Adipocyte (in vitro differentiated cells): ENCODE measurements around the gene PCED1B.
"Not testable (repeated sequence)": the region's sequence is repeated elsewhere in the genome, so short reads cannot be mapped to it uniquely, and the experiment has no call there.

Experiments
- DNase-seq: peaks from one replicate; pipeline ENCODE4 v3.0.0-alpha.2; 2015; ENCODE audit warnings: low read depth
- H3K27me3 ChIP-seq: replicated peaks from 2 replicates; pipeline ENCODE4 v1.7.0; 2013; ENCODE audit warnings: mild to moderate bottlenecking, low read length, moderate library complexity; ENCODE audit not compliant: control insufficient read depth, insufficient read depth
- H3K36me3 ChIP-seq: 2 replicates; pipeline ENCODE4 v1.7.0; 2013; ENCODE audit warnings: low read length, mild to moderate bottlenecking, moderate library complexity; ENCODE audit not compliant: control insufficient read depth, insufficient read depth, severe bottlenecking
- H3K4me1 ChIP-seq: 2 replicates; pipeline ENCODE4 v1.7.0; 2013; ENCODE audit warnings: mild to moderate bottlenecking, low read length, moderate library complexity; ENCODE audit not compliant: control insufficient read depth, insufficient read depth
- H3K4me3 ChIP-seq: 2 replicates; pipeline ENCODE4 v1.7.0; 2013; ENCODE audit warnings: mild to moderate bottlenecking, low read length, moderate library complexity
- H3K9ac ChIP-seq: 2 replicates; pipeline ENCODE4 v1.7.0; 2013; ENCODE audit warnings: mild to moderate bottlenecking, low read length, moderate library complexity
- H3K9me3 ChIP-seq: 2 replicates; pipeline ENCODE4 v1.7.0; 2013; ENCODE audit warnings: mild to moderate bottlenecking, low read length, moderate library complexity; ENCODE audit not compliant: control insufficient read depth

The PCED1B gene

DNA sequence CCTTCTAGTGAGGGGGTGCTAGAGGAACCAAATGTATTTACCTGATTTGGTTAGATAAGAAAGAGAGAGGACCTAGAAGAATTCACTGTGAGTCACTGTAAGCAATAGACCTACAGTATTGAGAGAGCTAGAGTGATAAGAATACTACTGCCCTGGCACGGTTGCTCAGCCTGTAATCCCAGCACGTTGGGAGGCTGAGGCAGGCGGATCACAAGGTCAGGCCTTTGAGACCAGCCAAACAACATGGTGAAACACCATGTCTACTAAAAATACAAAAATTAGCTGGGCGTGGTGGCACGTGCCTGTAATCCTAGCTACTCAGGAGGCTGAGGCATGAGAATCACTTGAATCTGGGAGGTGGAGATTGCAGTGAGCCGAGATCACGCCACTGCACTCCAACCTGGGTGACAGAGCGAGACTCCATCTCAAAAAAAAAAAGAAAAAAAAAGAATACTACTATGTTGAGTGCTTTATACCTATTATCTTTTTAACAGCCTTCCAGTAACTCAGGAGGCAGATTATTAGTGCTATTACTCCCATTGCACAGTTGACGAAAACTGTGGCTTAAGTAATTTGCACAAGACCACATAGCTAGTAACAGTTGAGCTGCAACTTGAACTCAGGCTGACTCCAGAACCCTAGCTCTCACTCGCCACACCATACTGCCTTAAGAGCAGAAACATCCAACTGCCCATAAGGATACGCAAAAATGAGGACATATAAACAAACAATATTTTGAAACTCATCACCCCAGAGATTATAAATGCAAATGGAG lies 102.9 kb downstream of the PCED1B start:
- H3K4me3 ChIP-seq, H3K9ac ChIP-seq, H3K4me1 ChIP-seq, H3K9me3 ChIP-seq, H3K36me3 ChIP-seq, DNase-seq, H3K27me3 ChIP-seq: not testable (repeated sequence)

DNA sequence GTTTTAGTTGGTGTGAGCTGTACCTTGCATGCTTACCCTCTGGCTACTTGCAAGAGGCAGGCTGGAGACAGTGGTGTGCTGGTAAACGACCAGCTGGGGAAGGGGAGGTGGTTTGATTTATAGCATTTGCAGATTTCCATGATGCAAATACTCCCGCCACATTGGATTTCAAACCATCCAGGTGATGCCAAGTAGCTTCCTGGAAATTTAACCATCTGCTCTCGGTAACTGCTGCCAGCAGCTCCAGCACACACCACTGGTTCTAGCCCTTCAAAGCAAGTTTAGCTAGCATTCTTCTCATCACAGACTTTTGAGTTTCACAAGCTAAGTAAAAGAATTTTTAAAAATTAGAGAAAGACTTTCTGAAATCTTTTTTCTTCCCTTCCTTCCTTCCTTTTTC lies 104.8 kb downstream of the PCED1B start:
- Histone ChIP-seq H3K9me3 (no peaks in the 10 kb centered on the region), H3K4me3 (no peak overlapping the region), H3K4me1 (peaks cover 7% of the 10 kb centered on the region), H3K36me3 (no peaks in the 10 kb centered on the region), H3K9ac (no peak overlapping the region), H3K27me3 (no peaks in the 10 kb centered on the region)
- DNase-seq: no peak

DNA sequence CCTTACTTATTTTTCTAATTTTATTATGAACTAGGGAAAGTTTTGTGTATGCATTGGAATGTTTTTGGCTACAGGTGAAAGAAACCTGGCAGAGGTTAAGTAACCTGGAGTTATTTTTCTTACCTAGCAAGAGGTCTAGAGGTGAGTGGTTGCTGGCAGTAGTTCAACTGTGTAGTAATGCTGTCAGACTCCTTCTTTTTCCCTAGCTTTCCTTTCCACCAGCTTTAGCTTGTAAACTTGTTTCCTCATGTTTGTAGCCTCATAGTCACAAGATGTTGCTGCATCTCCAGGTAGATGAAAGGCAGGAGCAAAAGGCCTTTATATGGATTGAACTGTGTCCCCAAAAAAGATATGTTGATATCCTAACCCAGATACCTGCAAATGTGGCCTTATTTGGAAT lies 105.4 kb downstream of the PCED1B start:
- H3K36me3 ChIP-seq: no peaks in the 10 kb centered on the region
- no peak for DNase-seq
- H3K9me3 ChIP-seq: no peaks in the 10 kb centered on the region
- no peak overlapping the region for H3K9ac ChIP-seq
- no peak overlapping the region for H3K4me3 ChIP-seq
- peaks cover 12% of the 10 kb centered on the region for H3K4me1 ChIP-seq
- H3K27me3 ChIP-seq: no peaks in the 10 kb centered on the region

DNA sequence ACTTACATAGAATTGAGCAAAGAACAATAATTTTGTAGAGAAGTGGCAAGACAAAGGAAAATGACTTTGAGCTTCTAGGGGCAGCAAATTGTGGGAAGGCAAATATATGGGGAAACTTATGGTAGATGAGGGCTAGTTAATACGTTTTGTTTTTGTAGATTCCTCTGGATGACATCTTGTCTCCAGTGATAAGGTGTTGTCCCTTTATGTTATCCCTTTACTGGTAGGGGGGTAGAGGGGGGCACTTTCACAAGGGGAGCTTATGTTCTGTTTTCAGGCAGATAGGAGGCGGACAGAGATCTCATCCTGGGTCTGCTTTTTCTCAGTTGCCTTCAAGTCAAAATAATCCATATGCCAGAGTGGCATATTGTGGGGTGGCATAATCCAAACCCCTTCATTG lies 106.8 kb downstream of the PCED1B start:
- no peak overlapping the region for H3K4me3 ChIP-seq
- H3K9ac ChIP-seq: no peak overlapping the region
- H3K4me1 ChIP-seq: peaks cover 12% of the 10 kb centered on the region
- DNase-seq: no peak
- H3K36me3 ChIP-seq: no peaks in the 10 kb centered on the region
- no peaks in the 10 kb centered on the region for H3K9me3 ChIP-seq
- H3K27me3 ChIP-seq: no peaks in the 10 kb centered on the region

DNA sequence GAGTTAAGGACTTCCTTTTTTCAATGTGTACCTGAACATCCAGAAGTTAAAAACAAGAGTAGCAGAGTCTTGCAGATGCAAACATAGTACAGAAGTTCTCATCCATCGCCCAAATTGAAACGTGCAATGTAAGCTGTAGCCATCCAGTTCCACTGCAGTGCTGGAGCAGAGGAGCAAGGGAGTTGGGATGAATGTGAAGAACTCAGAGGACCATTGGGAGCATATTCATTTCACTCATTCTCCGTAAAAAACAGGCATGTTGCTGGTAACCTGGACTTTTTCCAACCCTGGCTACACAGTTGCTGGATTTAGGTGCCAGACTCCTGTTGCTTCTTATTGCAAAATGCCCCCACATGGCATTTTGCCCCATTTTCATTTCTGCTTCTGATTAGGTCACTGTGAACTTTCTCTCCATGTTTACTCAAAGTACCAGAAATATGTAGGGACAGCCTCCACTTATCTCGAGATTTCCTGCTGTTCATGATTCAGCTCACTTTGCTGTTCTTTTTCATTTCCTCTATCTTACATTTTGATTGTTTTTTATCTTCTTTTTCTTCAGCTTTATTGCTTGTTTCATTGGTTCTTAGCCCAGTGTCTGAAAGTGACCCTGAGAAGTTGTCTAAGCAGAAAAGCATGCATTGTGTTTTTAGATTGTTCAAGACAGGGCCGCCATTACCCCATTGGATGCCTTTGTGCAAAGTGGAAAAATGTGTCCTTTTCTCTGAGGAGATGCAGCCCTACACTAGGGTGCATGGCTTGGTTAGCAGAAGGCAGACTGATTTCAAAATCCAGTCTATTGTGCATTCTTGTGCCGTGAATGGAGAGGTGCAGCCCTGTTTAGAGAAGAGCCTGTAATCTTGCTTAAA lies 109.4 kb downstream of the PCED1B start:
- H3K36me3 ChIP-seq: no peaks in the 10 kb centered on the region
- H3K4me1 ChIP-seq: peaks cover 12% of the 10 kb centered on the region
- H3K9ac ChIP-seq: peak overlapping the region; percentile 11
- H3K4me3 ChIP-seq: peak overlapping the region; percentile 20
- H3K27me3 ChIP-seq: no peaks in the 10 kb centered on the region
- DNase-seq: peak; percentile 67
- no peaks in the 10 kb centered on the region for H3K9me3 ChIP-seq

DNA sequence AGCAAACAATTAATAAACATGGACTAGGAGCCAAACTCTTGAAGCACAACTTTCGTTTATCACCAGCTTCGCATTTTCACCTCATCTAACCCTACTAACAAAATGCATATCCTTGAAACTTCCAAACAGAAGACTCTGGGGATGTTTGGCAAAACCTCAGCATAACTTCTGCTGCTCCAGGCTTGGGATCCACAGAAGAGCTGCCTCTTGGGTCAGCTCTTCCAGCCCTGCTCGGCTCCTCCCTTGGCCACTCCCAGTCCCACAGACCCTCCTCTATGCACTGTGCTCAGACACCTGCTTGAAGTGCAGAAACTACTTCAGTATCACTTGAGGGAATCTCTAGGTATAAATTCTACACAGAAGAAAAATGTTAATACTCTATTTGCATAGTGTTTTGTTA lies 110.3 kb downstream of the PCED1B start:
- peaks cover 12% of the 10 kb centered on the region for H3K4me1 ChIP-seq
- no peak for DNase-seq
- H3K27me3 ChIP-seq: no peaks in the 10 kb centered on the region
- H3K9ac ChIP-seq: no peak overlapping the region
- no peaks in the 10 kb centered on the region for H3K9me3 ChIP-seq
- H3K4me3 ChIP-seq: no peak overlapping the region
- H3K36me3 ChIP-seq: no peaks in the 10 kb centered on the region

DNA sequence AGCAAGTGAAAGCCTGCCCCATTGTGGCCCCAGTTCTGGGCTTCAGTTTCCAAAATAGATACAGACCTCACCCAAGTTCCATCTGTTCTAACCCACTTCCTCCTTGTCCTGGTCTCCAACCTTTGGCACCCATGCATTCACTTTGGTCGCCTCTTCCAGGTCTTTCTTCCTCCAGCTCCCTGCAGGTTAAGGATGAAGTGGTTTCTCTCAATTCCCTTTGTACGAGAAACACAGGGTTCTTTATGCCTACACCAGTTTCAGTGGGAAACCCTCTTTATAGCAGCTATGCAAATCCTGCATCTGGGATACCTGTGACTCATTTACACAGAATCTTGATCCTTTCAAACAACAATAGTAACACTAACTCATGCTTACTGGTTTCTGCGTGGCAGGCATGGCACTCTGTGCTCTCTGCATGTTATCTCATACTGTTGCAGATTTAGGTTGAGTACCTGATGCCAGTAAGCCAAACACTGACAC lies 110.9 kb downstream of the PCED1B start:
- Histone ChIP-seq H3K9ac (no peak overlapping the region), H3K4me1 (peaks cover 12% of the 10 kb centered on the region), H3K36me3 (no peaks in the 10 kb centered on the region), H3K9me3 (no peaks in the 10 kb centered on the region), H3K4me3 (no peak overlapping the region), H3K27me3 (no peaks in the 10 kb centered on the region)
- DNase-seq: peak; percentile 15

DNA sequence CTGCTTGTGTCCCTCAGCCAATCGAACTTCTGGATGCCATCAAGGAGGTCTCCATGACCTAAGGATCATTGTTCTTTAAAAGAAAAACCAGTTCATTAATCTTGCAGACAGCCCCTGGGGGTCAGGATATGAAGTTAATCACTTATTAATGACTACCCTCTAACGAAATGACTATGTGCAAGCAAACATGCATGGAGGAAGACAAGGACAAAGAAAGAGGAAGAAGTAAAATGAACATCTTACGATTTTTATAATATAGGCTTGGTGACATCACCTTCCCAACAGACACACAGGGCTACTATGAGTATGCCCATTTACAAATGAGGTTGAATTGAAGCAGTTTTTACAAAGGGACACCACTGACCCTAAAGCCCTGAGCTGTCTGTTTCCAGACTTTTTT lies 111.5 kb downstream of the PCED1B start:
- Histone ChIP-seq H3K9me3 (no peaks in the 10 kb centered on the region), H3K36me3 (no peaks in the 10 kb centered on the region), H3K4me1 (peaks cover 12% of the 10 kb centered on the region), H3K9ac (no peak overlapping the region), H3K27me3 (no peaks in the 10 kb centered on the region), H3K4me3 (no peak overlapping the region)
- DNase-seq: no peak

DNA sequence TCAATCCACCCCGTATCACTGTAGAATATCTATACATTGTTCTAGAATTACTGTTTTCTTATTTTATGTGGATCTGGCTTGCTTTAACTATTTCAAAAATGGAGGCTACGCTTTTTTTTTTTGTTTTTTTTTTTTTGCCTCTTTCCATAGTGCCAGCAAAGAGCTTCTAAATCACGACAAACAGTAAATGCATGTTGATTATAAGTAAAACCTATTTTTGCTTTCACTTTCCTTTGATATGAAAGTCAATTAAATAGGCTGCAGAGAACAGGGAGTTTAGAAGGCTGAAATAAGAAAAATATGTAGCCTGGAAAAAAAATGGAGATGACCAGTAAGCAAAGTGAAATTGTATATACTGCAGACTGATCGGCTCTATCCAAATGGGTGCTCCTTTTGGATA lies 112.6 kb downstream of the PCED1B start:
- Histone ChIP-seq H3K4me1 (peaks cover 12% of the 10 kb centered on the region), H3K36me3 (no peaks in the 10 kb centered on the region), H3K4me3 (no peak overlapping the region), H3K9me3 (no peaks in the 10 kb centered on the region), H3K9ac (no peak overlapping the region), H3K27me3 (no peaks in the 10 kb centered on the region)
- DNase-seq: no peak

DNA sequence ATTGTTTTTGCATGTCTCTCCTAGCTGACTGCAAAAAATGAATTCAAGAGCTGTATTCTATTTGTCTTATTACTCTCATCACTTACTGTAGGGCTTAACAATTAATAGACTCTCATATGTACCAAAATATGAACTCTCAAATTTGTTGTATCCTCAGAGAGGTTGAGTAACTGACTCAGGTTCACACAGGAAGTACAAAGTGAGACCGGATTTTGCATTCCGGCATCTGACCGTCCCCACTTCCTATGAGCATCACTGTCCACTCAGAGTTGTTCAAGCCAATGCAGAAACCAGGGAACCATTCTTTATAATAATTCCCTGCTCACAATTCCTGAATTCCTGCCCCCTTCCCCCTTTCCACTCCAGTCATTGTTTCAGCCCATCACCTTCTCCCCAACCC lies 113.6 kb downstream of the PCED1B start:
- Histone ChIP-seq H3K9me3 (no peaks in the 10 kb centered on the region), H3K36me3 (no peaks in the 10 kb centered on the region), H3K4me3 (no peak overlapping the region), H3K9ac (no peak overlapping the region), H3K4me1 (peaks cover 12% of the 10 kb centered on the region), H3K27me3 (no peaks in the 10 kb centered on the region)
- no peak for DNase-seq

DNA sequence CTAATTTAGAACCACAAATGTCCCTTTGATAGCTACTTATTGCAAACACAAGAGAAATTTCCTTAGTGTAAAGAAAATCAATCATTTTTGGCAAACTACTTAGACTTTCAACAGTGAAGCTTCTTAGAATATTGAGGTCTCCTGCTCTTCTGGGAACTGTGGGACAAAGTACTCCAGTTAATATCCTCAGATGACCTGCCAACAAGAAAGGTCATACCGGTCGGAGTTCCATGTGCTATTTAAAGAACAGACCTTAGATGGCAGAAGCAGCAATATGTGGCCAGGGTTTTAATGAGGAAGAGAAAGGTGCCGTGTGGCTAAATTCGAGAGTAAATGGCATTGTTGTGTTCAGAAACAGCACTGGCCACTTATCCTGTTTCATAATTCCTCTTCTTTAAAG lies 115.1 kb downstream of the PCED1B start:
- Histone ChIP-seq H3K4me1 (peaks cover 3% of the 10 kb centered on the region), H3K4me3 (no peak overlapping the region), H3K9ac (no peak overlapping the region), H3K27me3 (no peaks in the 10 kb centered on the region), H3K36me3 (no peaks in the 10 kb centered on the region), H3K9me3 (no peaks in the 10 kb centered on the region)
- no peak for DNase-seq
